GM10847 (cell line): Measurements from ENCODE around the gene PHC2.

Experiments
- POLR2A ChIP-seq: IDR thresholded peaks from 2 replicates; pipeline ENCODE4 v1.6.1; 2011; ENCODE audit not compliant: insufficient read length; ENCODE audit errors: extremely low read depth

PHC2 gene

GRCh38 chr1:33434363-33434750 lies 3.5 kb upstream of the PHC2 start:
- TF ChIP-seq POLR2A, result no peak

- no peak for TF ChIP-seq POLR2A
Observed at GRCh38 chr1:33433509-33434362, 2.8 kb upstream of the PHC2 start.

- no peak for TF ChIP-seq POLR2A
Observed at GRCh38 chr1:33429856-33430691, 821 bp downstream of the PHC2 start.

- no peak for TF ChIP-seq POLR2A
Observed at GRCh38 chr1:33429332-33429731, 1.6 kb downstream of the PHC2 start.

- no peak for TF ChIP-seq POLR2A
Observed at GRCh38 chr1:33428661-33429060, 2.2 kb downstream of the PHC2 start.

DNA sequence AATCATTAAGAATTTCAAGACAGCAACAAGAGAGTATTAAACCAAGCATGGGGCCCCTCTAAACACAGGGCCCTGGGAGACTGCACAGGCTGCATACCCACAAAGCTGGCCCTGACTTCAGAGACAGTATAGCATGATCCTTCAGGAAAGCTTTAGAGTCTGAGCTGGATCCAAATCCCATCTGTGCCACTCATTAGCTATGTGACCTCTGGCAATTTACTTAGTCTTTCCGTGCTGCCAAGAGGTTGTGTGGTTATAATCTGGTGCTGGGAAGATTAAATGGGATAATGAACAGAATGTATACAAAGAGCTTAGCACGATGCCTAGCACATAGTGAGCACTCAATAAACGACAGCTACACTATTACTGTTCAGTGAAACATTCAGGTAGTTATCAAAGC lies 4.0 kb downstream of the PHC2 start:
- TF ChIP-seq POLR2A, result no peak

- TF ChIP-seq POLR2A, result no peak
Observed at GRCh38 chr1:33425900-33426299, 5.0 kb downstream of the PHC2 start.

DNA sequence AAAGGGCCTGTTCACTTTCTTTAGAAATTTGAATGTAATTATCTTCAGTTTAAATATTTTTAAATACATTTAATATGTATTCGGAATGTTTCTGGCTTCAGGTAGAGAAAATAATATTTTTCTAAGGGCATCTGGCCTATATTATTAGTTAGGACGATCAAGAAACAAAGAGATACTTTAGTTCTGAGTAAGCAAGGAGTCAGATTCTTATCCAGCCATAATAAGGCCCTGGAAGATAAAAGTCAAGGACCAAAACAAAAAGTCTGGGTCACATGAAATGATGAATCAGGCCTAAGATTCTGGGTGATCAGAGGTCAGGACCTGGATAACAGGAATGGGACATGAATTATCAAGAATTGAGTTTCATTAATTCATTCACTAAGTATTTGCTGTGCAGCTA lies 6.3 kb downstream of the PHC2 start:
- no peak for TF ChIP-seq POLR2A

GRCh38 chr1:33424205-33424604 lies 6.7 kb downstream of the PHC2 start:
- no peak for TF ChIP-seq POLR2A

DNA sequence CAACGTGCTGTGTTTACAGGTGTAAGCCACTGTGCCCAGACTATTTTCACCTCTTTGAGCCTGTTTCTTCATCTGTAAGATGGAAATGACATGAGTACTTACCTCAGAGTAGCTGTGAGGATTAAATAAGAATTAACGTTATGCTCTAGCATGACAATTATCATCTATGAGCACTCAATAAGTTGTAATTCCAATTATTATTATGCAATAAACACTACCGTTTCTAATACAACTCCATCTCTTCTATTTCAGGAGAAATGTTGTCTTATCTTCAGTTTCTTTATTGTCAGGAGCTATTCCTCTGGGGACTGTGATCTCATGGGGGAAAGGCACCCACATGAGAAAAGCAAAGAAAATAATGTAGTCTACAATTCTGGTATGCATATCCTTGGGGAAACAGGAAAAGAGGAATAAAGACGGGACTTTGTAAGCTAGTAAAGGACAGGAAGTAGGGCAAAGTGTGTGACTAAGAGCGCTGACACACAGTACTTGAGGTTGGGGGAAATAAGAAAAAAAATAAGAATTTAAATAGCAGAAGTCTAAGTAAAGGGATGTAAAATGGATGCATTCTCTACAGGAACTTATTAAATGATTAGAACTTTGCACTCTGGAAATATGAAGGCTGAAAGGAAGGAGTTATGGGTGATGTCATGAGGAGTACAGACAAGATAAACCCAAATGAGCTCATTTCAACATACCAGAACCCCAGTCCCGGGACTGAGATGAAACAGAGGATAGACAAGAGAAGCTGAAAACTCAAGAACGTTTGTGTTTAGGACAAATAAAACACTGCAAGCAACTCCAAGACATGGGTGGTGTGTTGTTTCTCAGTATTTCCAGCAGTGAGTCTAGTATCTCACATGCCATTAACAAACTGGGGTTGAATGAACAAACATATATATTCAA lies 9.8 kb downstream of the PHC2 start:
- no peak for TF ChIP-seq POLR2A

GRCh38 chr1:33418811-33419210 lies 12.1 kb downstream of the PHC2 start:
- no peak for TF ChIP-seq POLR2A

- no peak for TF ChIP-seq POLR2A
Observed at GRCh38 chr1:33414879-33415278, 16.0 kb downstream of the PHC2 start.

DNA sequence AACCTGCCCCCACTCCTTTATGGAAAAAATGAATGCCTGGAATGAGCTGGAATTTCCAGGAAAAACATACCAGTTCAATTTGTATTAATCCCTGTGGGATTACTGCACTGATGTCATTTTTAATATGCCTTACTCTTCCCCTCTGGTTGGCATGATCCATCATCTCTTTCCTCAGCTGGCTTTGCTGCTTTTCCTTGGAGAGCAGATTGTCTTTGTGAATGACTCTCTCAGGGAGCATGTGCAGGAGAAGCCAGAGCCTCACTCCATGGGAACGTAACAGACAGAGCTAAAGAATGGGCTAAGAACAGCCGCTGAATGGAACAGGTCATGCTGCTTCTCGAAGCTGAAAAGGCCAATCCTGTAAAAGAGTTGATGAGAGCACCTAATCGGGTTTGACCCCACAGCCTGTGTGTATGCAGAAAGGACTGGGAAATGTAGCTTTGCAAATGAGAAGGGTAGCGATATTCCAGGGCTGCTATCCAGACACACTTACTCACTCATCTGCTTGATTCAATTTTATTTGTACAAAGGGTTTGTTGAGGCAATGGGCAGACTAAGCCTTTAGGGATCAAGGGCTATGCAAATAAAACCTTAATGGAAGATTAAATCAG lies 20.7 kb downstream of the PHC2 start:
- TF ChIP-seq POLR2A, result no peak

DNA sequence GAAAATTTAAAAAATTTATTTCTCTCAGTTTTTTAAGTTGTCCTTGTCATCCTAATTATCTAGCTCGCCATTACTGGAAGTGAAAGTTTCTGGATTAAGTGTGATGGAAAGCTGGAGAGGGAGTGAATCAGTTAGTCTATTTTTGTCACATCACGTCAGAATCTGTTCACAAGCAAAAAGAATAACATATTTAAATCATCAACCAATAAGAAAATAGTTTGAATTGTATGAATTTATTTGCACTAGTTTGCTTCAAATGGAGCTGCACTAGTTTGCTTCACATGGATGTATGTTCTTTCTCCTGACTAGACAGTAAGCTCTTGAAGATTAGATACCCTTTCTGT lies 22.8 kb downstream of the PHC2 start:
- TF ChIP-seq POLR2A, result no peak

GRCh38 chr1:33407352-33408092 lies 23.4 kb downstream of the PHC2 start:
- TF ChIP-seq POLR2A, result no peak

- no peak for TF ChIP-seq POLR2A
Observed at GRCh38 chr1:33402206-33402605, 28.7 kb downstream of the PHC2 start.
